Choroid plexus epithelial cell (primary cell): ENCODE measurements around the gene CRTC1.
A peak's percentile ranks its signal among the peaks of the same experiment; 100 is the strongest.

ENCODE experiments used
- DNase-seq: peaks from one replicate; pipeline ENCODE4 v3.0.0-alpha.2; 2010; ENCODE audit warnings: low read depth
- H3K4me3 ChIP-seq: 2 replicates; pipeline ENCODE4 v1.5.1; 2011; ENCODE audit warnings: low read depth, mild to moderate bottlenecking, control low read depth, low read length, moderate library complexity
- TF ChIP-seq, protein P1 (sequence below): conservative IDR thresholded peaks from 2 replicates; pipeline ENCODE4 v1.5.1; 2011; ENCODE audit warnings: low read depth, mild to moderate bottlenecking, control low read depth, inconsistent platforms, low read length, moderate library complexity

The CRTC1 gene

GRCh38 chr19:18687740-18688465 lies 4.4 kb downstream of the CRTC1 start:
- DNase-seq = no peak

GRCh38 chr19:18696023-18696422 lies 12.5 kb downstream of the CRTC1 start:
- DNase-seq = no peak
- H3K4me3 ChIP-seq = no peak overlapping the region
- TF ChIP-seq, protein P1, sequence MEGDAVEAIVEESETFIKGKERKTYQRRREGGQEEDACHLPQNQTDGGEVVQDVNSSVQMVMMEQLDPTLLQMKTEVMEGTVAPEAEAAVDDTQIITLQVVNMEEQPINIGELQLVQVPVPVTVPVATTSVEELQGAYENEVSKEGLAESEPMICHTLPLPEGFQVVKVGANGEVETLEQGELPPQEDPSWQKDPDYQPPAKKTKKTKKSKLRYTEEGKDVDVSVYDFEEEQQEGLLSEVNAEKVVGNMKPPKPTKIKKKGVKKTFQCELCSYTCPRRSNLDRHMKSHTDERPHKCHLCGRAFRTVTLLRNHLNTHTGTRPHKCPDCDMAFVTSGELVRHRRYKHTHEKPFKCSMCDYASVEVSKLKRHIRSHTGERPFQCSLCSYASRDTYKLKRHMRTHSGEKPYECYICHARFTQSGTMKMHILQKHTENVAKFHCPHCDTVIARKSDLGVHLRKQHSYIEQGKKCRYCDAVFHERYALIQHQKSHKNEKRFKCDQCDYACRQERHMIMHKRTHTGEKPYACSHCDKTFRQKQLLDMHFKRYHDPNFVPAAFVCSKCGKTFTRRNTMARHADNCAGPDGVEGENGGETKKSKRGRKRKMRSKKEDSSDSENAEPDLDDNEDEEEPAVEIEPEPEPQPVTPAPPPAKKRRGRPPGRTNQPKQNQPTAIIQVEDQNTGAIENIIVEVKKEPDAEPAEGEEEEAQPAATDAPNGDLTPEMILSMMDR = no peak

More at GRCh38 chr19:18687740-18688465, 4.4 kb downstream of the CRTC1 start:
- TF ChIP-seq, protein P1 = no peak
- no peak overlapping the region for H3K4me3 ChIP-seq

DNA sequence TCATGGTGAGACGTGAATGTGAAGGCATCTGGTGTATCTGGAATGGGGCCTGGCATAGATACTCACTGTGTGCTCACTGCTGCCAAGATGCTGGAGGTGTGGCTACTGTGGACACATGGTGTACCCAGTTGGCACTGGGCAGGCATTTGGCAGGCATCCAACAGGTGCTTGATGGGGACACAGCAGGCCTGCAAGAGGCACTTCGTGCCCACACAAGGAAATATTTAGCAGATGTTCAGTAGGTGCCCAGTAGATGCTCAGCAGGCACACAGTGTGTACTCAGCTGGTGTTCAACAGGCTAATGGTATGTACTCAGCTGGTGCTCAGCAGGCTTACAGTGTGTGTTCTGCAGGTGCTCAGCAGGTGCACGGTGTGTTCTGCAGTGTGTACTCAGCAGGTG lies 14.2 kb downstream of the CRTC1 start:
- TF ChIP-seq, protein P1 = no peak
- DNase-seq = no peak
- no peak overlapping the region for H3K4me3 ChIP-seq

- TF ChIP-seq, protein P1 = no peak
- peak; percentile 19 for DNase-seq
- H3K4me3 ChIP-seq = no peak overlapping the region
These were observed 15.1 kb downstream of the CRTC1 start for GRCh38 chr19:18698321-18699167.

GRCh38 chr19:18699403-18700054 lies 16.0 kb downstream of the CRTC1 start:
- TF ChIP-seq, protein P1 = no peak
- no peak overlapping the region for H3K4me3 ChIP-seq
- no peak for DNase-seq

- DNase-seq = peak; percentile 54
- TF ChIP-seq, protein P1 = no peak
- H3K4me3 ChIP-seq = peak overlapping the region; percentile 50
These were observed 17.2 kb downstream of the CRTC1 start for GRCh38 chr19:18700501-18701249.
